Neural crest cell (in vitro differentiated cells): ENCODE results near the gene CYP1A1. TPM values are rescaled to one million over a fixed set of nuclear protein-coding genes. Genes with fewer than 3 reads are reported as not detected.

Experiments used
- DNase-seq: peaks from one replicate; pipeline ENCODE4 v3.0.0; 2021; ENCODE audit warnings: low read depth, mixed read lengths, low spot score
- H3K27ac Mint-ChIP-seq: one replicate; pipeline ENCODE4 v1.8.0; 2021; ENCODE audit warnings: mild to moderate bottlenecking, mixed read lengths; ENCODE audit not compliant: unreplicated experiment
- H3K27me3 Mint-ChIP-seq: 2 replicates; pipeline ENCODE4 v1.8.0; 2021; ENCODE audit warnings: low read depth, mild to moderate bottlenecking, mixed read lengths
- H3K36me3 Mint-ChIP-seq: 2 replicates; pipeline ENCODE4 v1.8.0; 2021; ENCODE audit warnings: low read depth, mild to moderate bottlenecking, mixed read lengths
- H3K4me1 Mint-ChIP-seq: 2 replicates; pipeline ENCODE4 v1.8.0; 2021; ENCODE audit warnings: mixed read lengths
- H3K4me3 Mint-ChIP-seq: one replicate; pipeline ENCODE4 v1.8.0; 2021; ENCODE audit warnings: mild to moderate bottlenecking, mixed read lengths
- H3K9me3 Mint-ChIP-seq: 2 replicates; pipeline ENCODE4 v1.8.0; 2021; ENCODE audit warnings: mixed read lengths
- CTCF ChIP-seq: fragments of 200-600 bp; sonication (generic); conservative IDR thresholded peaks from 2 replicates; pipeline ENCODE4 v1.5.0; 2021; ENCODE audit warnings: antibody characterized with exemption, mild to moderate bottlenecking
- total RNA-seq: library from RNA; stranded (reverse); gene quantifications from 2 replicates; pipeline ENCODE4 v1.2.1, GENCODE V29; 2021

The CYP1A1 gene
- total RNA-seq, 1 donor from 2014 or later = 1.7 TPM

- Mint-ChIP-seq H3K4me3 (peak overlapping the region; percentile 11), H3K27ac (no peak overlapping the region), H3K9me3 (no peaks in the 10 kb centered on the region), H3K36me3 (no peaks in the 10 kb centered on the region), H3K27me3 (peaks cover 4% of the 10 kb centered on the region), H3K4me1 (peaks cover 31% of the 10 kb centered on the region)
- TF ChIP-seq CTCF = peak; percentile 88
- peak; percentile 66 for DNase-seq
These were observed 43.5 kb upstream of the CYP1A1 start for GRCh38 chr15:74768771-74769342.

DNA sequence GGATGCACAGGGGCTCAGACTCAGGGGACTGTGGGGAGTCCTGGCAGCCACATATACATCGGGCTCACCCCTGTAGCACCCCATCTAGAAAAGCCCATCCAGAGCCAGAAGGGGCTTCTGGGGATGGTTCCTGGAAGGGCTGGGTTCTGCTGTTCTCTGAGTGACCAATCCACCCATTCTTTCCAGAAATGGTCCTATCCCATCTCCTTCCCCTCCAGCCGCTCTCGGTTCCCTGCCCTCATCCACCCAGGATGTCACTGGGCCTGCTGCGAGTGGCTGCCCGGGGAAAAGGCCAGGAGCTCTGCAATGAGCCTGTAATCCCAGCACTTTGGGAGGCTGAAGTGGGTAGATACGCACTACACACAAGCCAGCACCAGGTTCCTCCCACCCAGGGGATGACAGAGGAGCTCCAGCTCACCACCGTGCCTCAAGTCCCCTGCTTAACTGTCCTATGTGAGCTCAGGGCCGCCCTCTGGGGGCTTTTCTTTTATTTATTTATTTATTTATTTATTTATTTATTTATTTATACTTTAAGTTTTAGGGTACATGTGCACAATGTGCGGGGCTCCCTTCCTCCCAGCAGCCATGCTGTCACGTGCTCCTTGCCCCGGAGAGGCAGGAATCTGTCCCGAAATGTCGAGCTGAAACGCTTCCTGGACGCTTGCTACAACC is 42.9 kb upstream of the CYP1A1 start:
- Mint-ChIP-seq H3K27ac (no peak overlapping the region), H3K9me3 (no peaks in the 10 kb centered on the region), H3K4me3 (no peak overlapping the region), H3K36me3 (no peaks in the 10 kb centered on the region), H3K27me3 (peaks cover 4% of the 10 kb centered on the region), H3K4me1 (peaks cover 25% of the 10 kb centered on the region)
- DNase-seq = no peak
- TF ChIP-seq CTCF = no peak

DNA sequence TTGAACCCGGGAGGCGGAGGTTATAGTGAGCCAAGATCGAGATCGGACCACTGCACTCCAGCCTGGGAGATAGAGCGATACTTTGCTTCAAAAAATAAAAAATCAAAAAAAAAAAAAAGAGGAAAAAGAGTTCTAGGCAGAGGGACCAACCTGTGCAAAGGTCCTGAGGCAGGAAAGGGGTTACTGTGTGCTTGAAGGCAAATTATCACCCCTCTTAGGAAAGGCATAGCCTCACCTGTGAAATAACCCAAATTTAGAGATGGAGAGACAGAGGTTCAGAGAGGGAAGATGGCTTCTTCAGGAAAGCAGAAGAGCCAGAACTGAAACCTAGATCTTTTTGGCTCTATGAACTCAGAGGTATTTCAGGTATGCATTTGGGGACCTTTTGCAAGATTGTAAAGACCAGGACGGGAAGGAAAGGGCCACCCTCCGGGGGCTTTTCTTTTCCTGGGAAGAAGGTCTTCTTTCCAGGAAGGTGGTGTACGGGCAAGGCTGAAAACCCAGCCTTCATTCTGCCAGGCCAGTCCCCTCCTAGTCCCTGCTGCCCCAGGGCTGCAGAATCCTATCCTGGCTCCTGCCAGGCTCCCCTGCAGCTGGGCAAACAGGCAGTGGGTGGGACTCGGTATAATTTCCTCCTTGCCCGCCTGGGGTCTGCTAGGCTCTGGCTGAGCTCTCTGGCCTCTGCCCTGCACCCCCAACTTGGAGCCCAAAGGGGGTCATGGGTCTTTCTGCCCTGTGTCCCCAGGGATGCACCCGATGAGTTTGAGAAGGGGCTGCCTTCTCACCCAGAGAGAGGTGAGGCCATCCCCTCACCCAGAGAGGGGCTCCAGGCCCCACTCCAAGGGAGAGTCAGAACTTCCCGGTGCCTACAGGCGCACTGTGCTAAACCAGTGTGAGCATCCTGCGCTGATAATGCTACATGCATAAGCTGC is 42.1 kb upstream of the CYP1A1 start:
- DNase-seq = no peak
- Mint-ChIP-seq H3K9me3 (no peaks in the 10 kb centered on the region), H3K27ac (no peak overlapping the region), H3K36me3 (no peaks in the 10 kb centered on the region), H3K4me1 (peaks cover 20% of the 10 kb centered on the region), H3K4me3 (no peak overlapping the region), H3K27me3 (peaks cover 4% of the 10 kb centered on the region)
- TF ChIP-seq CTCF = no peak

DNA sequence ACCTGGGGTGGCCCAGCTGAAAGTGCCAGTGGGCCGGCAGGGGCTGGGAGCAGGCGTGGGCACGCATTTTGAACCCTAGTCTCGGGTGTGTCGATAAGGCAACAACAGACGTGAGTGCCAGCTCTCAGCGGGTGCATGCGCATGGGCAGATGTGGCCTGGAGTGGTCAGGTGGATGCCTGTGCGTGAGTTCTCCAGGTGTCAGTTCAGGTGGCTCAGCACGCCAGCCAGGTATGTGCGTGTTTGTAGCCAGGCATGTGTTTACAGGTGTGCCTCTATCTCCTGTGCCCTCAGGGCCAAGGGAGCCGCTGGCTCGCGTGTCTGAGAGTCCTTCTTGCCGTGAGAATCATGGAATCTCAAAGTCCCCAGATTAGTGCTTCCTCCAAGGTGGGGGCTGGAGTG is 38.1 kb upstream of the CYP1A1 start:
- Mint-ChIP-seq H3K36me3 (no peaks in the 10 kb centered on the region), H3K27me3 (peaks cover 7% of the 10 kb centered on the region), H3K27ac (no peak overlapping the region), H3K4me3 (no peak overlapping the region), H3K9me3 (no peaks in the 10 kb centered on the region), H3K4me1 (peaks cover 13% of the 10 kb centered on the region)
- no peak for TF ChIP-seq CTCF
- no peak for DNase-seq

GRCh38 chr15:74762791-74763150 is 37.4 kb upstream of the CYP1A1 start:
- peaks cover 13% of the 10 kb centered on the region for H3K4me1 Mint-ChIP-seq
- H3K9me3 Mint-ChIP-seq = no peaks in the 10 kb centered on the region
- H3K4me3 Mint-ChIP-seq = no peak overlapping the region
- peaks cover 7% of the 10 kb centered on the region for H3K27me3 Mint-ChIP-seq
- no peak for DNase-seq
- TF ChIP-seq CTCF = no peak
- H3K27ac Mint-ChIP-seq = peak overlapping the region; percentile 60
- H3K36me3 Mint-ChIP-seq = no peaks in the 10 kb centered on the region
